Measurements from ENCODE around the gene SRP68. TPM values are rescaled to one million over a fixed set of nuclear protein-coding genes. Genes with fewer than 3 reads are reported as not detected.

Gene SRP68
- total and polyA plus RNA-seq, 2 of the 4 experiments (the other 2 are of a cell fraction), result 47.1 to 82.6 TPM

GRCh38 chr17:76111956-76112355, 39.6 kb upstream of the SRP68 start:
- Histone ChIP-seq H3K36me3 (ENCODE audit: control insufficient read depth, insufficient read depth, low read length) (no peaks in the 10 kb centered on the region), H4K20me1 (ENCODE audit: insufficient read depth, low read length) (no peaks in the 10 kb centered on the region), H3K9me1 (ENCODE audit: insufficient read depth, low read length) (no peaks in the 10 kb centered on the region), H3K56ac (ENCODE audit: extremely low read depth, insufficient read depth, low read length) (no peak overlapping the region), H3K4me2 (ENCODE audit: low read depth, low read length) (no peak overlapping the region), H2AK5ac (ENCODE audit: low read depth, low read length) (no peak overlapping the region), H3K4ac (ENCODE audit: low read depth, low read length) (no peak overlapping the region), H3K14ac (replicated peaks; ENCODE audit: low read depth, low read length) (no peak overlapping the region), H2BK15ac (ENCODE audit: low read depth, low read length) (no peak overlapping the region), H2BK120ac (ENCODE audit: low read depth, low read length) (no peak overlapping the region), H2BK5ac (ENCODE audit: low read depth, low read length, poor library complexity, severe bottlenecking) (no peak overlapping the region), H2AFZ (replicated peaks; ENCODE audit: low read length, poor library complexity) (no peak overlapping the region), H3K4me3 (ENCODE audit: insufficient read depth, low read depth, low read length) (no peak overlapping the region), H3K9ac (ENCODE audit: low read depth, low read length) (no peak overlapping the region), H4K5ac (ENCODE audit: low read depth, low read length) (no peak overlapping the region), H3K79me1 (ENCODE audit: low read depth in 1 of 2, low read length in 2 of 2) (no peaks in the 10 kb centered on the region), H3K23ac (ENCODE audit: low read depth, low read length) (no peak overlapping the region), H3K18ac (ENCODE audit: low read depth, low read length) (no peak overlapping the region), H4K91ac (ENCODE audit: insufficient read depth, low read depth, low read length) (no peak overlapping the region), H2AK9ac (replicated peaks; ENCODE audit: low read depth, low read length, poor library complexity) (no peak overlapping the region), H3K27me3 (ENCODE audit: control insufficient read depth, insufficient read depth, low read length) (no peaks in the 10 kb centered on the region), H2BK20ac (ENCODE audit: low read depth, low read length) (no peak overlapping the region), H4K8ac (ENCODE audit: low read depth in 2 of 2, low read length in 2 of 2) (no peak overlapping the region), H3K9me3 (ENCODE audit: control insufficient read depth, insufficient read depth, low read length) (no peaks in the 10 kb centered on the region), H3K27ac (ENCODE audit: insufficient read depth, low read length) (no peak overlapping the region), H3K4me1 (ENCODE audit: control insufficient read depth, insufficient read depth, low read length) (no peaks in the 10 kb centered on the region)
- DNase-seq (no peak), ATAC-seq (ENCODE audit: low read depth) (no peak)
- POLR2A ChIA-PET (ENCODE audit: unreplicated experiment), result no interaction called here
- CTCF ChIA-PET, result no interaction called here
- in situ Hi-C loops (cut with MboI; ENCODE audit: low sequenced_read_pairs), result no loop called here
- intact Hi-C loops (cut with micrococcal nuclease), result no loop called here
- no TSS peak for BruUV-seq (replicated peaks)
- TF ChIP-seq NFE2L2 (IDR thresholded peaks at IDR 0.05; ENCODE audit: low read depth, low read length) (no peak), CTCF (conservative IDR thresholded peaks at IDR 0.05; ENCODE audit: low read depth, low read length) (no peak), RFX5 (IDR thresholded peaks at IDR 0.05; ENCODE audit: low read depth, low read length) (no peak), USF2 (IDR thresholded peaks at IDR 0.05; ENCODE audit: low read depth, low read length) (no peak), RAD21 (IDR thresholded peaks at IDR 0.05; ENCODE audit: low read length) (no peak), ELK1 (IDR thresholded peaks at IDR 0.05; ENCODE audit: borderline replicate concordance, low read depth, low read length) (no peak), CEBPB (IDR thresholded peaks at IDR 0.05; ENCODE audit: low read depth, low read length) (no peak), SMC3 (IDR thresholded peaks at IDR 0.05; ENCODE audit: low read depth, low read length) (no peak), RCOR1 (IDR thresholded peaks at IDR 0.05; ENCODE audit: insufficient replicate concordance, low read length) (no peak), FOS (IDR thresholded peaks at IDR 0.05; ENCODE audit: low read depth, low read length) (no peak), MXI1 (IDR thresholded peaks at IDR 0.05; ENCODE audit: borderline replicate concordance, low read depth, low read length) (no peak), MAFK (IDR thresholded peaks at IDR 0.05; ENCODE audit: low read depth, low read length) (no peak)
- dilution Hi-C loops (cut with HindIII; ENCODE audit: low sequenced_read_pairs, unreplicated experiment), result no loop called here
- 100% methylated on average over 1 of the region's 2 CpGs; no CpG with 5 or more reads in 1 of the 2 experiments for WGBS, 2 experiments (ENCODE audit: extremely low coverage in 2 of 2, insufficient read length in 1 of 2)

All from IMR-90 (cell line).